NCI-H345 treated with DMSO at 0.1 percent for 48 hours (cell line): Measurements from ENCODE around the gene MCOLN2.
"Not testable (repeated sequence)": the region's sequence is repeated elsewhere in the genome, so short reads cannot be mapped to it uniquely, and the experiment has no call there.

Source experiments
- DNase-seq: peaks from one replicate; lab custom pipeline; 2025; ENCODE audit not compliant: unreplicated experiment; lab: John Stamatoyannopoulos, UW

Gene MCOLN2

DNA sequence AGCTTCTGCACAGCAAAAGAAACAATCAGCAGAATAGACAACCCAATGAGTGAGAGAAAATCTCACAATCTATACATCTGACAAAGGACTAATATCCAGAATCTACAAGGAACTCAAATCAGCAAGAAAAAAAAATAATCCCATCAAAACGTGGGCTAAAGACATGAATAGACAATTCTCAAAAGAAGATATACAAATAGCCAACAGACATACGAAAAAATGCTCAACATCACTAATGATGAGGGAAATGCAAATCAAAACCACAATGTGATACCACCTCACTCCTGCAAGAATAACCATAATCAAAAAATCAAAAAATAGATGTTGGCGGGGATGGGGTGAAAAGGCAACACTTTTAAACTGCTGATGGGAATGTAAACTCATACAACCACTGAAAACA lies 10.4 kb downstream of the MCOLN2 start:
- DNase-seq = not testable (repeated sequence)

DNA sequence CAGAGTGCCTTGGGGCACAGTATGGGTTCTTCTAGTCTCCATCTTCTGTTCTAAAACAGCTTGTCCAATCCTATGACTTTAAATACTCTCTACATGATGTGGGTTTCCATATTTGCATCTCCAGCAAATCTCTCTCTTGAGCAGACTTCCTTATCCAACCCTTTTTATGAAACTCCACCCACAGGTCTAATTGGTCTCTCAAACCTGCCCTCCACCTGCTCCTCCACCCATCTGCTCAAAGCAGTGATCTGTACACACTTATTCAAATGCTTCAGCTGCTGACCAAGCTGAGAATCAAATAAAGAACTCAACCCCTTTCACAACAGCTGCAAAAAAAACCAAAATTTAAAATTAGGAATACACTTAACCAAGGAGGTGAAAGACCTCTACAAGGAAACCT lies 11.5 kb downstream of the MCOLN2 start:
- DNase-seq = no peak

GRCh38 chr1:84982395-84982794 lies 14.5 kb downstream of the MCOLN2 start:
- DNase-seq = no peak

DNA sequence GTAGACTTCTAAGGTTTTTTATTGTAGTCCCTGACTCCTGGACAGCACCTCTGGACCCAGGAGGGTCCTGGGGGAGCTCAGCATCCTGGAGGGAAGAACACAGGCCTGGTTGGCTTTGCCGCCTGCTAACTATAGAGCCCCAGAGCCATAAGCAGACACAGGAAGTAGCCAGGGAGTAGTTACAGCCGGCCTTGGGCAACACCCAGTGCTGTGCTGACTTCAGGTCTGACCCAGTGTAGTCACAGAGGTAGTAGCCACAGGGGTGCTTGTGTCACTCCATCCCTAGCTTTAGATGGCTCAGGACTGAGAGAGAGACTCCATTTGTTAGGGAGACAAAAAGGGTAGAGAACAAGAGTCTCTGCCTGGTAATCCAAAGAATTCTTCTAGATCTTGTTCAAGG lies 21.9 kb downstream of the MCOLN2 start:
- DNase-seq = no peak

GRCh38 chr1:84973498-84974334 lies 23.2 kb downstream of the MCOLN2 start:
- DNase-seq = no peak

DNA sequence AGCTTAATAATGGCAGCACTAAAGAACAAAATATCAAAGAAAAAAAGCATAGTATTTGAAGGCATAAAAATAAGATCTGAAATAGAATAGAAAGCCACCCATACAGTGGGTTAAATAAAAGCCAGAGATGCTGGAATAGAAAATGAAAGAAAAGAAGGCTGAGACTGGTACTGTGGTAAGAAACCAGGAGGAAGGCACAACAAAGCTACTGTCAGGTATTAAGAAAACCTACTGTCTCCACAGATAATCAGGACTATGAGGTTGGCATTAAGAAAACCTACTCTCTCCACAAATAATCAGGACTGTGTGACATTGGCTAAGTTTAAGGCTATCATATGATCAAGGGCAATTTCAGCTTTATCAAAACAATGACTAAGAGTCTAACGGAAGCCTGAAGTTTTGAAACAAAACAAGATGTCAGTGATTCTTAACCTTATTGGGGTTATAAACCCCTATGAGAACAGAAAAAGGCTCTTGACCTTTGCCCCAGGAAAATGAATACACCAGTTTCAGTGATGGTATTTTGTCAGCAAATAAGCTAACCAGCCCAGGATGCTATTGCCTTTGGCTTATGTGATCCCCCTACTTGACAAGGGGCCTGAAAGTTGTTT lies 24.4 kb downstream of the MCOLN2 start:
- no peak for DNase-seq

- no peak for DNase-seq
Measured at GRCh38 chr1:84971957-84972356, 25.0 kb downstream of the MCOLN2 start.

- DNase-seq = no peak
Measured at GRCh38 chr1:84969489-84970250, 27.2 kb downstream of the MCOLN2 start.

DNA sequence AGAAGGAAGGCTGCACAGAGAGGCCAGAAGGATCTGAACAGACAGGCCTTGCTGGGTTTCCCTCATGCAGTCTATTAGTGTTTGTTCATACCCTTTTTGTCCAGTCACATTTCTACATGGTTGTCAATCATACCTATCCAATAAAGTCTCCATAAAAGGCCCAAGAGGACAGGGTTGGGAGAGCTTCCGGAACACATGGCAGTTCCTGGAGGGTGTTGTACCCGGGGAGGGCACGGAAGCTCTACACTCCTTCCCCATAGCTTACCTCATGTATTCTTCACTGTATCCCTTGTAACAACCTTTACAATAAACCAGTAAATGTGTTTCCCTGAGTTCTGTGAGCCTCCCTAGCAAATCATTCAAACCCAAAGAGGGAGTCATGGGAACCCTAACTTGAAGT lies 28.0 kb downstream of the MCOLN2 start:
- no peak for DNase-seq

- no peak for DNase-seq
Measured at GRCh38 chr1:84968101-84968500, 28.8 kb downstream of the MCOLN2 start.

GRCh38 chr1:84967666-84968065 lies 29.2 kb downstream of the MCOLN2 start:
- DNase-seq = no peak

- DNase-seq = no peak
Measured at GRCh38 chr1:84963021-84963420, 33.9 kb downstream of the MCOLN2 start.

GRCh38 chr1:84961316-84961715 lies 35.6 kb downstream of the MCOLN2 start:
- no peak for DNase-seq

- no peak for DNase-seq
Measured at GRCh38 chr1:84960371-84960770, 36.5 kb downstream of the MCOLN2 start.

GRCh38 chr1:84959294-84959693 lies 37.6 kb downstream of the MCOLN2 start:
- no peak for DNase-seq

DNA sequence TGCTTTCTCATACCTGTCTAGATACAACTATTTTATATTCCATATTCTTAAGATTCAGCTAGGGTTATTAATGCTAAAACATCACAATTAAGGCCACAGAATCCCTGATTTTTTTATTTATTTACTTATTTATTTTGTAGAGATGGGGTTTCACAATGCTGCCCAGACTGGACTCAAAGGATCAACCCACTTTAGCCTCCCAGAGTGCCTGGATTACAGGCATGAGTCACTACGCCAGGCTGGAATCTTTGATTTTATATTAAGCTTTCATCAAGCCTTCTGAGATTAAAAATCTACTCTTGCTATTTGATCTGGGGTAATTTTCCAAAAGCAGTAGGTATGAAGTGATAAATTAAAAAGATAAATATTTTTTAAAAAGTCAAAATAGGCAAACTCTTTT lies 38.9 kb downstream of the MCOLN2 start:
- no peak for DNase-seq

- DNase-seq = no peak
Measured at GRCh38 chr1:84956655-84957054, 40.3 kb downstream of the MCOLN2 start.

- DNase-seq = no peak
Measured at GRCh38 chr1:84956097-84956496, 40.8 kb downstream of the MCOLN2 start.

GRCh38 chr1:84949664-84950063 lies 47.2 kb downstream of the MCOLN2 start:
- DNase-seq = no peak

DNA sequence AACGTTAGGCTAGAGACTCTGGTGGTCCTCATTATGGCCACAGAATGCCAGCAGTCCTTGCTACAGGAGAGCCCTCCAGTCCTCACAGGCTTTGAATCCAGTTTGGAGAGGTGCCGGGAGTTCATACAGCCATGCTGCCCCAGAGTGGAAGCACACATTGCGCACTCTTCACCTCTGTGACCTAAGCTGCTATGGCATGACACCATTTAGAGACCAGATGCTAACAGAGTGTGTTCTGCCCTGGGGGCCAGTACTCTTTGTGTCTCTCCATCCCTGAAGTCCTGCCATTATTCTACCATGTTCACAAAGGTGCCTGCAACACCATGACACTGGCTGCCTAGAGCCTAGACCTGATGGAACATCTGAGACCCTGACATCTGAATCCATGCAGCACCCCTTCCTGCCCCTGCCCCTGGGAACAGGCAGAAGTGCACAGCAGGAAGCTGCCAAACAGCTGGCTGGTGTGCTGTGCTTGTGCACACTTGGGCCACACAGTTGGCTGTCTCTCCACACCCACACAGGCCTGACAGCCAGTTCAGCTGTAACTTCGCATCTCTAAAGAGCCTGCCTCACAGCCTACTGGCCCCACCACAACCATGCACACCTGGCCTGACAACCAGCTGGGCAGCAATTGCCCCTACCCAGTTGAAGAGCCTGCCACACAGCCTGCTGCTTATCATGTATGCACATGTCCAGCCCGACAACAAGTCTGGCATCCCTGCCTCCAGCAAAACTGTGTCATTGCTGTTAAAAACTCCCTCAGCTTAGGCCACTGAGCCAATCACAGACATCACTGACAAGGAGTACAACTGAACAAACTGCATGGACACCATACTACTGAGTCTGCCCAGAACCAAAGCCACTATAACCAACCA lies 49.1 kb downstream of the MCOLN2 start:
- DNase-seq = no peak

DNA sequence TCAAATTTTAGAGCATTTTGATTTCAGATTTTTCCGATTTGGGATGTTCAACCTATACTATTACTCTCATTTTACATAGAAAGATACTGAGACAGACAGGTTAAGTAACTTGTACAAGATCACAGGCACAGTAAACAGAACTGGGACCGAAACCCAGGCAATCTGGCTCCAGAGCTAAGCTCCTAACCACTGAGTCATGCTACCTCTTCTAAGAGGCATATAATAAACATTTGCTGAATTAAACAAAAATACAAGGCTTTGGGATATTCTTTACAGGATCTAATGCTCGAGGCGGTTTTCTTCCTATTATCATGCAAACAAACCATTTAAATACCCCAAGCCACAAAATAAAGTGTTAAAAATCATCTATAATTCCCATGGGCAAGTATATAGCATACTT lies 50.3 kb downstream of the MCOLN2 start:
- no peak for DNase-seq
